SK-N-SH (cell line): Measurements from ENCODE around the gene SRRM4. TPM values are rescaled to one million over a fixed set of nuclear protein-coding genes. Genes with fewer than 3 reads are reported as not detected.

Experiments used
- CTCF ChIA-PET: fragments of 300-600, 350-600 bp; formaldehyde crosslinking; extraction: SDS; loops from one replicate; lab custom pipeline; 2021; lab: Yijun Ruan, JAX
- POLR2A ChIA-PET: fragments of 350-600 bp; sonication (Branson Sonifier 250); formaldehyde crosslinking; extraction: SDS; loops from one replicate; lab custom pipeline; 2020; ENCODE audit warnings: antibody characterized with exemption, inconsistent platforms; lab: Yijun Ruan, JAX
- DNase-seq: peaks from one replicate; pipeline ENCODE4 v3.0.0; 2012
- H2AFZ ChIP-seq: fragments of 200-600 bp; sonication (generic); 2 replicates; pipeline ENCODE4 v1.8.1; 2016; ENCODE audit warnings: antibody characterized with exemption, mild to moderate bottlenecking, low read depth
- H3F3A ChIP-seq: fragments of 200-600 bp; sonication (generic); replicated peaks from 2 replicates; pipeline ENCODE3; 2016; ENCODE audit warnings: antibody characterized with exemption, mild to moderate bottlenecking; ENCODE audit not compliant: insufficient read depth
- H3K27ac ChIP-seq, 2 experiments: fragments of 200-500 bp in 1 of 2; fragments of 200-600 bp in 1 of 2; sonication (Bioruptor generic) in 1 of 2; sonication (generic), shearing (Covaris generic) in 1 of 2; 2 replicates each; pipeline versions ENCODE4 v1.5.1 to v1.6.1; 2014 to 2016; ENCODE audit warnings: low read depth in 2 of 2, inconsistent platforms in 1 of 2, low read length in 1 of 2, mild to moderate bottlenecking in 1 of 2, mixed read lengths in 1 of 2
- H3K27me3 ChIP-seq: fragments of 200-600 bp; sonication (generic), shearing (Covaris generic); 2 replicates; pipeline ENCODE4 v1.6.1; 2016; ENCODE audit warnings: mixed run types; ENCODE audit not compliant: insufficient read depth
- H3K36me3 ChIP-seq, 2 experiments: fragments of 200-500 bp in 1 of 2; fragments of 200-600 bp in 1 of 2; sonication (Bioruptor generic) in 1 of 2; sonication (generic) in 1 of 2; replicated peaks in 1 of 2; 2 replicates each; pipeline versions ENCODE3 to v1.5.1; 2014 to 2016; ENCODE audit warnings: low read length in 1 of 2, mild to moderate bottlenecking in 1 of 2; ENCODE audit not compliant: insufficient read depth in 2 of 2, control insufficient read depth in 1 of 2
- H3K4me1 ChIP-seq, 2 experiments: fragments of 200-500 bp in 1 of 2; fragments of 200-600 bp in 1 of 2; sonication (Bioruptor generic) in 1 of 2; sonication (generic), shearing (Covaris generic) in 1 of 2; 2 replicates each; pipeline versions ENCODE4 v1.5.1 to v1.6.1; 2014 to 2016; ENCODE audit warnings: low read depth in 1 of 2, low read length in 1 of 2, mixed run types in 1 of 2; ENCODE audit not compliant: insufficient read depth in 2 of 2, control insufficient read depth in 1 of 2
- H3K4me2 ChIP-seq: fragments of 200-600 bp; sonication (generic), shearing (Covaris generic); 2 replicates; pipeline ENCODE4 v1.6.1; 2017; ENCODE audit warnings: mixed run types
- H3K4me3 ChIP-seq, 2 experiments: fragments of 200-500 bp in 1 of 2; fragments of 200-600 bp in 1 of 2; sonication (Bioruptor generic) in 1 of 2; sonication (generic), shearing (Covaris generic) in 1 of 2; 2 replicates each; pipeline versions ENCODE4 v1.5.1 to v1.8.1; 2014 to 2016; ENCODE audit warnings: low read depth in 2 of 2, inconsistent platforms in 1 of 2, low read length in 1 of 2, mild to moderate bottlenecking in 1 of 2, mixed read lengths in 1 of 2, moderate library complexity in 1 of 2
- H3K79me2 ChIP-seq: fragments of 200-600 bp; sonication (generic); 2 replicates; pipeline ENCODE4 v1.8.1; 2017; ENCODE audit warnings: mild to moderate bottlenecking; ENCODE audit not compliant: insufficient read depth
- H3K9ac ChIP-seq: fragments of 200-600 bp; sonication (generic); 2 replicates; pipeline ENCODE4 v1.6.1; 2017; ENCODE audit warnings: mixed run types
- H3K9me2 ChIP-seq: fragments of 200-600 bp; sonication (generic); 2 replicates; pipeline ENCODE4 v1.6.1; 2017; ENCODE audit warnings: mixed run types
- H3K9me3 ChIP-seq: fragments of 200-600 bp; sonication (generic); 2 replicates; pipeline ENCODE4 v1.6.1; 2017; ENCODE audit warnings: mixed run types, mild to moderate bottlenecking, moderate library complexity
- H4K20me1 ChIP-seq: fragments of 200-600 bp; sonication (generic); 2 replicates; pipeline ENCODE4 v1.6.1; 2017; ENCODE audit warnings: mild to moderate bottlenecking, mixed run types; ENCODE audit not compliant: insufficient read depth
- EZH2phosphoT487 ChIP-seq: fragments of 200-600 bp; sonication (generic); IDR thresholded peaks from 2 replicates; pipeline ENCODE4 v1.6.1; 2017; ENCODE audit warnings: low read depth, mixed run types, mild to moderate bottlenecking, antibody characterized with exemption, moderate library complexity, borderline replicate concordance
- FOXJ3 ChIP-seq: sonication (generic); formaldehyde crosslinking; IDR thresholded peaks from 2 replicates; pipeline ENCODE4 v1.5.1; 2020; ENCODE audit warnings: mild to moderate bottlenecking, missing genetic modification reagents
- GABPA ChIP-seq: IDR thresholded peaks from 2 replicates; pipeline ENCODE4 v1.4.0; 2012; ENCODE audit warnings: low read depth, mild to moderate bottlenecking
- RAD21 ChIP-seq: IDR thresholded peaks from 2 replicates; pipeline ENCODE4 v1.6.1; 2012; ENCODE audit warnings: mild to moderate bottlenecking, low read length
- RFX5 ChIP-seq: IDR thresholded peaks from 2 replicates; pipeline ENCODE4 v1.6.1; 2012; ENCODE audit warnings: mild to moderate bottlenecking, improper control_type of control experiment, low read length
- RXRA ChIP-seq: IDR thresholded peaks from 2 replicates; pipeline ENCODE4 v1.4.0; 2012; ENCODE audit warnings: low read depth, mild to moderate bottlenecking, borderline replicate concordance
- SIN3A ChIP-seq: IDR thresholded peaks from 2 replicates; pipeline ENCODE4 v1.6.1; 2012; ENCODE audit warnings: low read depth, mild to moderate bottlenecking, low read length, moderate library complexity, borderline replicate concordance
- SMC3 ChIP-seq: IDR thresholded peaks from 2 replicates; pipeline ENCODE4 v1.6.1; 2012; ENCODE audit warnings: low read depth, low read length, improper control_type of control experiment
- TAF1 ChIP-seq: IDR thresholded peaks from 2 replicates; pipeline ENCODE4 v1.6.1; 2012; ENCODE audit warnings: low read depth, mild to moderate bottlenecking, low read length, moderate library complexity, borderline replicate concordance
- WGBS: methylation state at CpG from one replicate; pipeline ENCODE4 v1.1.6; 2017; ENCODE audit warnings: low lambda C conversion rate; 5-methylcytosine and 5-hydroxymethylcytosine counted together
- polyA plus RNA-seq, 3 experiments: library from polyadenylated mRNA; depleted of rRNA; stranded (reverse); fragments of >200 nt; gene quantifications; 2 replicates each; pipeline ENCODE4 v1.2.3, GENCODE V29; 2012
- TF ChIP-seq, protein P1 (sequence below): IDR thresholded peaks from 2 replicates; pipeline ENCODE4 v1.4.0; 2012; ENCODE audit warnings: low read depth, borderline replicate concordance
- TF ChIP-seq, protein P2 (sequence below): IDR thresholded peaks from 2 replicates; pipeline ENCODE4 v1.4.0; 2012; ENCODE audit warnings: low read depth, borderline replicate concordance

SRRM4 gene
- polyA plus RNA-seq, 1 of the 3 experiments (the other 2 are of a cell fraction) = 0.03 TPM

DNA sequence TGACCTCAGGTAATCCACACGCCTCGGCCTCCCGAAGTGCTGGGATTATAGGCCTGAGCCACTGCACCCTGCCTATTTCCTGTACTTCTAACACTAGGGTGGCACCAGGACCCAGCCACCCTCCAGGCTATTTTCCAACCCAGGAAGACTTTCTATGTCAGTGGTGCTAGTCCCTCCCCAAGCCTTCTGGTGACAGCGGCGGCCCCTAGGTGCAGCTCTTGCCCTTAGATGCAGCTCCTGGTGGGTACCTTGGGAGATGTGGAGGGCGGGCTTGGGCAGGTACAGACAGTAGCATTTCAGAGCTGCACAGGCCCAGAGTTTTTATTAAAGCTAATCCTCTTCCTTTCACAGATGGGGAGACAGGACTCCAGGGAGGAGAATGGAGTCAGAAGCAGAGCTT lies 62.8 kb downstream of the SRRM4 start:
- no peak for TF ChIP-seq TAF1
- TF ChIP-seq SIN3A = no peak
- no peak for TF ChIP-seq FOXJ3 (CRISPR knock-in tag)
- TF ChIP-seq EZH2phosphoT487 = no peak
- TF ChIP-seq GABPA = no peak
- POLR2A ChIA-PET = interaction anchor here (0.7 kb wide), 1 partner anchor 36 kb away, joined by 4 read pairs; no protein-coding TSS in a partner anchor
- WGBS = 61% methylated on average over 4 of the region's 6 CpGs

DNA sequence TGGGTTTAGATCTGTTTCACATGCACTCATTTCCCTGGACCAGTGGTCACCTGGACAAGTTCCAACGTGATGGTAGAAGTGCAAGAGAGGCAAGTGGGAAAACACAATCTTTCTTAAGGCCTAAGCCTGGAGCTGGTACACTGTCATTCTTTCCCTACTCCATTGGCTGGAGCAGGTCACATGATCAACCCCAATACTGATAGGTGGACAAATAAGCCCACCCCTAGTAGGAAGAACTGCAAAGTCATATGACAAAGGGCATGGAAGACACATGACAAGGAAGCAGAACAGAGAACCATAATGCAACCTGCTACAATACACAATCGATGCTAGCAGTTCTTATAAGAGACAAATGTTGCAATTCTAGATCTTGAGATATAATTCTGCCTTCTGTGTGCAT lies 66.3 kb downstream of the SRRM4 start:
- H3K9me2 ChIP-seq = no peaks in the 10 kb centered on the region
- no peaks in the 10 kb centered on the region for H3K27me3 ChIP-seq
- no peak overlapping the region for H3K27ac ChIP-seq
- H3K4me1 ChIP-seq = no peaks in the 10 kb centered on the region
- no peak for TF ChIP-seq SMC3
- no peak for TF ChIP-seq RFX5
- TF ChIP-seq RAD21 = no peak
- TF ChIP-seq, protein P1, sequence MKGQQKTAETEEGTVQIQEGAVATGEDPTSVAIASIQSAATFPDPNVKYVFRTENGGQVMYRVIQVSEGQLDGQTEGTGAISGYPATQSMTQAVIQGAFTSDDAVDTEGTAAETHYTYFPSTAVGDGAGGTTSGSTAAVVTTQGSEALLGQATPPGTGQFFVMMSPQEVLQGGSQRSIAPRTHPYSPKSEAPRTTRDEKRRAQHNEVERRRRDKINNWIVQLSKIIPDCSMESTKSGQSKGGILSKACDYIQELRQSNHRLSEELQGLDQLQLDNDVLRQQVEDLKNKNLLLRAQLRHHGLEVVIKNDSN = no peak
- TF ChIP-seq RXRA = no peak
- TF ChIP-seq, protein P2, sequence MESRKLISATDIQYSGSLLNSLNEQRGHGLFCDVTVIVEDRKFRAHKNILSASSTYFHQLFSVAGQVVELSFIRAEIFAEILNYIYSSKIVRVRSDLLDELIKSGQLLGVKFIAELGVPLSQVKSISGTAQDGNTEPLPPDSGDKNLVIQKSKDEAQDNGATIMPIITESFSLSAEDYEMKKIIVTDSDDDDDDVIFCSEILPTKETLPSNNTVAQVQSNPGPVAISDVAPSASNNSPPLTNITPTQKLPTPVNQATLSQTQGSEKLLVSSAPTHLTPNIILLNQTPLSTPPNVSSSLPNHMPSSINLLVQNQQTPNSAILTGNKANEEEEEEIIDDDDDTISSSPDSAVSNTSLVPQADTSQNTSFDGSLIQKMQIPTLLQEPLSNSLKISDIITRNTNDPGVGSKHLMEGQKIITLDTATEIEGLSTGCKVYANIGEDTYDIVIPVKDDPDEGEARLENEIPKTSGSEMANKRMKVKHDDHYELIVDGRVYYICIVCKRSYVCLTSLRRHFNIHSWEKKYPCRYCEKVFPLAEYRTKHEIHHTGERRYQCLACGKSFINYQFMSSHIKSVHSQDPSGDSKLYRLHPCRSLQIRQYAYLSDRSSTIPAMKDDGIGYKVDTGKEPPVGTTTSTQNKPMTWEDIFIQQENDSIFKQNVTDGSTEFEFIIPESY = no peak
- H3F3A ChIP-seq = no peaks in the 10 kb centered on the region
- no peaks in the 10 kb centered on the region for H4K20me1 ChIP-seq
- no peak overlapping the region for H3K9ac ChIP-seq
- WGBS = 0% methylated on average over 2 of the region's 2 CpGs
- ChIA-PET CTCF (interaction anchor here (0.7 to 4.5 kb wide), 5 partner anchors 11 to 365 kb away, joined by 3 to 24 read pairs (median 3); partner anchors contain the start of gene SRRM4), POLR2A (no interaction called here)
- H3K9me3 ChIP-seq = no peaks in the 10 kb centered on the region
- no peaks in the 10 kb centered on the region for H3K79me2 ChIP-seq
- no peaks in the 10 kb centered on the region for H3K36me3 ChIP-seq
- no peak overlapping the region for H2AFZ ChIP-seq
- no peak overlapping the region for H3K4me2 ChIP-seq
- H3K4me3 ChIP-seq = no peak overlapping the region
- no peak for DNase-seq

More for the DNA sequence above, 62.8 kb downstream of the SRRM4 start:
- no peak overlapping the region for H3K4me3 ChIP-seq
- CTCF ChIA-PET = interaction anchor here (0.8 to 1.2 kb wide), 2 partner anchors 24 to 63 kb away, joined by 3 read pairs; partner anchors contain the start of gene SRRM4
- no peaks in the 10 kb centered on the region for H3K27me3 ChIP-seq
- no peak overlapping the region for H2AFZ ChIP-seq
- no peaks in the 10 kb centered on the region for H3K9me2 ChIP-seq
- H3K9ac ChIP-seq = no peak overlapping the region
- no peaks in the 10 kb centered on the region for H3F3A ChIP-seq
- DNase-seq = no peak
- H3K9me3 ChIP-seq = no peaks in the 10 kb centered on the region
- no peak overlapping the region for H3K4me2 ChIP-seq
- H3K4me1 ChIP-seq = no peaks in the 10 kb centered on the region
- no peaks in the 10 kb centered on the region for H3K79me2 ChIP-seq
- no peaks in the 10 kb centered on the region for H3K36me3 ChIP-seq
- H4K20me1 ChIP-seq = no peaks in the 10 kb centered on the region
- H3K27ac ChIP-seq = no peak overlapping the region
